Hepatocyte (in vitro differentiated cells): ENCODE data around the gene SLC44A4. TPM values are rescaled to one million over a fixed set of nuclear protein-coding genes. Genes with fewer than 3 reads are reported as not detected.
"Not testable (repeated sequence)": the region's sequence is repeated elsewhere in the genome, so short reads cannot be mapped to it uniquely, and the experiment has no call there.

Source experiments
- DNase-seq: peaks from one replicate; pipeline ENCODE4 v3.0.0-alpha.2; 2016; ENCODE audit warnings: low spot score
- H2AFZ ChIP-seq: fragments of 200-600 bp; sonication (generic); 2 replicates; pipeline ENCODE4 v1.6.0; 2016; ENCODE audit warnings: antibody characterized with exemption, mild to moderate bottlenecking
- H3K27ac ChIP-seq: fragments of 200-600 bp; sonication (generic); 2 replicates; pipeline ENCODE4 v1.5.1; 2016; ENCODE audit warnings: mild to moderate bottlenecking
- H3K27me3 ChIP-seq: fragments of 200-600 bp; sonication (generic); 2 replicates; pipeline ENCODE4 v1.6.1; 2016
- H3K36me3 ChIP-seq: fragments of 200-600 bp; sonication (generic); replicated peaks from 2 replicates; pipeline ENCODE4 v1.5.1; 2016; ENCODE audit warnings: low read depth; ENCODE audit not compliant: insufficient read depth
- H3K4me1 ChIP-seq: fragments of 200-600 bp; sonication (generic); 2 replicates; pipeline ENCODE4 v1.5.1; 2016; ENCODE audit warnings: mild to moderate bottlenecking, moderate library complexity; ENCODE audit not compliant: insufficient read depth
- H3K4me2 ChIP-seq: fragments of 200-600 bp; sonication (generic); 2 replicates; pipeline ENCODE4 v1.6.0; 2016
- H3K4me3 ChIP-seq: fragments of 200-600 bp; sonication (generic); 2 replicates; pipeline ENCODE4 v1.5.1; 2016; ENCODE audit warnings: mild to moderate bottlenecking
- H3K79me2 ChIP-seq: fragments of 200-600 bp; sonication (generic); 2 replicates; pipeline ENCODE4 v1.6.0; 2017; ENCODE audit warnings: mild to moderate bottlenecking
- H3K9me2 ChIP-seq: fragments of 200-600 bp; sonication (generic); replicated peaks from 2 replicates; pipeline ENCODE4 v1.6.0; 2017; ENCODE audit warnings: mild to moderate bottlenecking; ENCODE audit not compliant: insufficient read depth
- H3K9me3 ChIP-seq: fragments of 200-600 bp; sonication (generic); 2 replicates; pipeline ENCODE4 v1.5.1; 2016; ENCODE audit warnings: low read depth, mild to moderate bottlenecking
- H4K20me1 ChIP-seq: fragments of 200-600 bp; sonication (generic); 2 replicates; pipeline ENCODE4 v1.6.0; 2016; ENCODE audit warnings: mild to moderate bottlenecking; ENCODE audit not compliant: insufficient read depth, poor library complexity, severe bottlenecking
- CTCF ChIP-seq: fragments of 200-600 bp; sonication (generic); IDR thresholded peaks from 2 replicates; pipeline ENCODE4 v1.5.1; 2016; ENCODE audit warnings: antibody characterized with exemption, mild to moderate bottlenecking; ENCODE audit not compliant: poor library complexity
- EZH2 ChIP-seq: fragments of 200-600 bp; sonication (generic); IDR thresholded peaks from 2 replicates; pipeline ENCODE4 v1.6.1; 2016; ENCODE audit warnings: antibody characterized with exemption, mild to moderate bottlenecking, borderline replicate concordance
- EZH2phosphoT487 ChIP-seq: fragments of 200-600 bp; sonication (generic); IDR thresholded peaks from one replicate; pipeline ENCODE4 v1.6.1; 2018; ENCODE audit warnings: antibody characterized with exemption, mild to moderate bottlenecking, low read depth, moderate library complexity; ENCODE audit not compliant: unreplicated experiment, severe bottlenecking
- WGBS: methylation state at CpG from one replicate; pipeline ENCODE4 v1.1.6; 2016; ENCODE audit warnings: low lambda C conversion rate; ENCODE audit errors: missing lambda C conversion rate; 5-methylcytosine and 5-hydroxymethylcytosine counted together
- polyA plus RNA-seq: library from polyadenylated mRNA; unstranded; fragments of >200 nt; fragmentation: Nextera tagmentation; extraction: Ambion mirVana; gene quantifications from 2 replicates; pipeline ENCODE4 v1.2.1, GENCODE V29; 2016
- total RNA-seq: library from RNA; depleted of rRNA; stranded (reverse); fragments of >200 nt; gene quantifications from 2 replicates; pipeline ENCODE4 v1.2.3, GENCODE V29; 2014

Gene SLC44A4
- total and polyA plus RNA-seq, 2 experiments from 2014 or later = 76.2 to 90.8 TPM

GRCh38 chr6:31821301-31822035 is 57.3 kb downstream of the SLC44A4 start:
- Histone ChIP-seq H3K9me3 (no peaks in the 10 kb centered on the region), H3K27me3 (no peaks in the 10 kb centered on the region), H3K4me3 (peak overlapping the region; percentile 69), H3K4me1 (peaks cover 49% of the 10 kb centered on the region), H2AFZ (peak overlapping the region; percentile 89), H3K36me3 (no peaks in the 10 kb centered on the region), H3K27ac (peak overlapping the region; percentile 94), H3K4me2 (peak overlapping the region; percentile 74), H3K79me2 (peaks cover 21% of the 10 kb centered on the region), H4K20me1 (no peaks in the 10 kb centered on the region), H3K9me2 (no peaks in the 10 kb centered on the region)
- DNase-seq = peak; percentile 74
- TF ChIP-seq CTCF (no peak), EZH2phosphoT487 (no peak), EZH2 (no peak)
- 6% methylated on average over 38 of the region's 39 CpGs for WGBS

GRCh38 chr6:31820399-31820798 is 58.4 kb downstream of the SLC44A4 start:
- Histone ChIP-seq H3K4me2 (peak overlapping the region; percentile 74), H3K4me1 (peaks cover 39% of the 10 kb centered on the region), H3K79me2 (peaks cover 21% of the 10 kb centered on the region), H3K27ac (peak overlapping the region; percentile 94)
- WGBS = 93% methylated on average over 10 of the region's 10 CpGs
- DNase-seq, H3K36me3 ChIP-seq, H3K9me2 ChIP-seq, H2AFZ ChIP-seq, H3K9me3 ChIP-seq, H3K4me3 ChIP-seq, H4K20me1 ChIP-seq, H3K27me3 ChIP-seq: not testable (repeated sequence)

- no peak for TF ChIP-seq EZH2
- TF ChIP-seq CTCF = no peak
- TF ChIP-seq EZH2phosphoT487 = no peak
- H3K4me1 ChIP-seq = peaks cover 36% of the 10 kb centered on the region
- H3K9me2 ChIP-seq = no peaks in the 10 kb centered on the region
- peaks cover 21% of the 10 kb centered on the region for H3K79me2 ChIP-seq
- H3K4me3 ChIP-seq = no peak overlapping the region
- no peaks in the 10 kb centered on the region for H4K20me1 ChIP-seq
- H3K4me2 ChIP-seq = peak overlapping the region; percentile 4
- H2AFZ ChIP-seq = no peak overlapping the region
- no peaks in the 10 kb centered on the region for H3K9me3 ChIP-seq
- no peak for DNase-seq
- no peaks in the 10 kb centered on the region for H3K36me3 ChIP-seq
- H3K27ac ChIP-seq = peak overlapping the region; percentile 94
- no peaks in the 10 kb centered on the region for H3K27me3 ChIP-seq
These were observed 58.9 kb downstream of the SLC44A4 start for GRCh38 chr6:31819871-31820299.

- WGBS = 90% methylated on average over 8 of the region's 8 CpGs
- H3K27me3 ChIP-seq, H3K9me2 ChIP-seq, DNase-seq, H2AFZ ChIP-seq, H3K36me3 ChIP-seq, H4K20me1 ChIP-seq, H3K9me3 ChIP-seq, H3K27ac ChIP-seq, H3K4me3 ChIP-seq: not testable (repeated sequence)
- Histone ChIP-seq H3K4me1 (peaks cover 40% of the 10 kb centered on the region), H3K4me2 (peak overlapping the region; percentile 70), H3K79me2 (peaks cover 18% of the 10 kb centered on the region)
These were observed 60.8 kb downstream of the SLC44A4 start for GRCh38 chr6:31817929-31818511.

GRCh38 chr6:31817133-31817928 is 61.5 kb downstream of the SLC44A4 start:
- peak overlapping the region; percentile 70 for H3K4me2 ChIP-seq
- H3K9me3 ChIP-seq, H4K20me1 ChIP-seq, H3K27me3 ChIP-seq, H2AFZ ChIP-seq, H3K27ac ChIP-seq, DNase-seq, H3K36me3 ChIP-seq, H3K9me2 ChIP-seq, H3K4me3 ChIP-seq: not testable (repeated sequence)
- WGBS = 86% methylated on average over 16 of the region's 37 CpGs
- H3K4me1 ChIP-seq = peaks cover 40% of the 10 kb centered on the region
- peaks cover 20% of the 10 kb centered on the region for H3K79me2 ChIP-seq
